Fibroblast of villous mesenchyme (primary cell): Measurements from ENCODE around the gene AKAP5. TPM values are rescaled to one million over a fixed set of nuclear protein-coding genes. Genes with fewer than 3 reads are reported as not detected.

ENCODE experiments used
- DNase-seq: peaks from one replicate; pipeline ENCODE4 v3.0.0-alpha.2; 2010; ENCODE audit warnings: low read depth
- H3K4me3 ChIP-seq: 2 replicates; pipeline ENCODE4 v1.5.1; 2011; ENCODE audit warnings: low read depth, mild to moderate bottlenecking, low read length
- total RNA-seq: library from RNA; depleted of rRNA; stranded (reverse); fragments of >200 nt; gene quantifications from 2 replicates; pipeline ENCODE4 v1.2.3, GENCODE V29; 2012
- TF ChIP-seq, protein P1 (sequence below): IDR thresholded peaks from 2 replicates; pipeline ENCODE4 v1.5.1; 2012; ENCODE audit warnings: low read depth, mild to moderate bottlenecking, low read length; ENCODE audit not compliant: insufficient read depth

The AKAP5 gene
- total RNA-seq, 1 donor, result 3.0 TPM

- H3K4me3 ChIP-seq, result no peak overlapping the region
- DNase-seq, result peak; percentile 44
- TF ChIP-seq, protein P1, sequence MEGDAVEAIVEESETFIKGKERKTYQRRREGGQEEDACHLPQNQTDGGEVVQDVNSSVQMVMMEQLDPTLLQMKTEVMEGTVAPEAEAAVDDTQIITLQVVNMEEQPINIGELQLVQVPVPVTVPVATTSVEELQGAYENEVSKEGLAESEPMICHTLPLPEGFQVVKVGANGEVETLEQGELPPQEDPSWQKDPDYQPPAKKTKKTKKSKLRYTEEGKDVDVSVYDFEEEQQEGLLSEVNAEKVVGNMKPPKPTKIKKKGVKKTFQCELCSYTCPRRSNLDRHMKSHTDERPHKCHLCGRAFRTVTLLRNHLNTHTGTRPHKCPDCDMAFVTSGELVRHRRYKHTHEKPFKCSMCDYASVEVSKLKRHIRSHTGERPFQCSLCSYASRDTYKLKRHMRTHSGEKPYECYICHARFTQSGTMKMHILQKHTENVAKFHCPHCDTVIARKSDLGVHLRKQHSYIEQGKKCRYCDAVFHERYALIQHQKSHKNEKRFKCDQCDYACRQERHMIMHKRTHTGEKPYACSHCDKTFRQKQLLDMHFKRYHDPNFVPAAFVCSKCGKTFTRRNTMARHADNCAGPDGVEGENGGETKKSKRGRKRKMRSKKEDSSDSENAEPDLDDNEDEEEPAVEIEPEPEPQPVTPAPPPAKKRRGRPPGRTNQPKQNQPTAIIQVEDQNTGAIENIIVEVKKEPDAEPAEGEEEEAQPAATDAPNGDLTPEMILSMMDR, result peak; percentile 49
These were observed 13.4 kb downstream of the AKAP5 start for GRCh38 chr14:64478634-64479250.

- TF ChIP-seq, protein P1, result no peak
- H3K4me3 ChIP-seq, result no peak overlapping the region
- no peak for DNase-seq
These were observed 23.3 kb downstream of the AKAP5 start for GRCh38 chr14:64488590-64489099.

DNA sequence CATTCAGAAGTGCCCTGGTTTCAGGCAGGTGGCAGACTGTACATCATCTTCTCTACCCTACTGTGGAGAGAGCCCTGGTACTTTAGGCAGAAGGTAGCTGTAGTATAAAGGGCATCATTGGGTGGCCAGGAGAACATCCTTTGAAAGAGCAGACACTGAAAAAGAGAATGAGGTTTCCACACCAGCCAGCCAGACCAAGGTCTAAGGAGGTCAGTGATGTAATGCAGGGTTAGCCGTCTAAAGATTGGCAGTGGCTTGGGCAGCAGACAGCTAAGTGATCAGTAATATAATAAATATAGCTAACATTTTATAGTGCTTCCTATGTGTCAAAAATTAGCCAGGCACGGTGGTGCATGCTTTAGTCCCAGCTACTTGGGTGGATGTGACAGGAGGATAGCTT is 26.3 kb downstream of the AKAP5 start:
- TF ChIP-seq, protein P1, result no peak
- H3K4me3 ChIP-seq, result no peak overlapping the region
- no peak for DNase-seq

DNA sequence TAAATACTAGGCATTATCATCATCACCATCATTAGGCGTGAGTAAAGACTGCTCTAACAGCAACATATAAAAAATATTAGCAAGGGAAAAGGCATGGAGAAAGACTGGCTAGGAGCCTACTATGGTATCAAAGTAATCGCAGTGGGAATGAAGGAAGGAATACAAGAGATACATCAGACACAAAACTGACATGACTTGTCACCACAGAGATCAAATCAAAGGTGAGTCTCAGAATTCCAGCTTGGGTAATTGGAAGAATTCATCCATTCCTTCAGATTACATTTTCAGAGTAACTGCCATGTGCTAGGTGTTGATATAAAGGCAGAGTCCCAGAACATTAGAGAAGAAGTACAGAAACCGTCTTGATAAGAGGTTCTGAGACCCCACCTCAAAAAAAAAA is 28.2 kb downstream of the AKAP5 start:
- TF ChIP-seq, protein P1, result no peak
- DNase-seq, result no peak
- no peak overlapping the region for H3K4me3 ChIP-seq

- TF ChIP-seq, protein P1, result no peak
- no peak overlapping the region for H3K4me3 ChIP-seq
- no peak for DNase-seq
These were observed 30.0 kb downstream of the AKAP5 start for GRCh38 chr14:64495252-64495651.

- DNase-seq, result no peak
- H3K4me3 ChIP-seq, result no peak overlapping the region
- TF ChIP-seq, protein P1, result no peak
These were observed 31.5 kb downstream of the AKAP5 start for GRCh38 chr14:64496764-64497163.

DNA sequence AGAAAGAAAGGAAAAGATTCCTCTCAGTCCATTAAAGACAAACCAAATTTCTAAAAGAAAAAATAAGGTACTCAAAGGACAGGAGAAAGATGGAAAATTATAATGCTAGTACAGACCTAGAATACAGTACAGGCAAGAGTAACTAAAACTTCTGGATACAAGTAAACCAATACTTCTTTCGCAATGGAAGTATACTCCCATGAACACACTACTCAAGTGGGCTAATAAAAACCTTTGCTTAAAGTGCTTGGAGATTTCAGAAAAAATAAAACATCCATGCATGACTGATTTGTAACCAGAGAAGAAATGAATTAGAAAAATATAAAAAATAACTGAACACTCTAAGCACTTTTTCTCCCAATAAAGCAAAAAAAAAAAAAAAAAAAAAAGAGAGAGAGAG is 34.8 kb downstream of the AKAP5 start:
- TF ChIP-seq, protein P1, result no peak
- peak; percentile 62 for DNase-seq
- no peak overlapping the region for H3K4me3 ChIP-seq
